Peyer's patch (tissue), 4 donors: ENCODE measurements around the gene GPAT2. TPM values are rescaled to one million over a fixed set of nuclear protein-coding genes. Genes with fewer than 3 reads are reported as not detected.
"Not testable (repeated sequence)": the region's sequence is repeated elsewhere in the genome, so short reads cannot be mapped to it uniquely, and the experiment has no call there.

Experiments used
- DNase-seq, 3 donors: peaks; one replicate each; pipeline ENCODE4 v3.0.0-alpha.2; 2017 to 2019
- H3K27ac ChIP-seq, 4 donors: fragments of 200-600 bp; sonication (generic); one replicate each; pipeline ENCODE4 v1.5.1; 2016 to 2019
- H3K27me3 ChIP-seq, 2 donors: fragments of 200-600 bp; sonication (generic); one replicate each; pipeline ENCODE4 v1.5.1; 2019
- H3K36me3 ChIP-seq, 3 donors: fragments of 200-600 bp; sonication (generic); one replicate each; pipeline ENCODE4 v1.5.1; 2016 to 2019
- H3K4me1 ChIP-seq, 4 donors: fragments of 200-600 bp; sonication (generic); one replicate each; pipeline ENCODE4 v1.5.1; 2016 to 2019
- H3K4me3 ChIP-seq, 4 donors: fragments of 200-600 bp; sonication (generic); 1 replicate in 3 of 4; 2 replicates in 1 of 4; pipeline ENCODE4 v1.5.1; 2016 to 2019; ENCODE audit warnings: mild to moderate bottlenecking in 1 of 4
- H3K9me3 ChIP-seq, 4 donors: fragments of 200-600 bp; sonication (generic); one replicate each; pipeline ENCODE4 v1.5.1; 2016 to 2019; ENCODE audit warnings: mild to moderate bottlenecking in 1 of 4
- POLR2A ChIP-seq, 2 donors: fragments of 450-650 bp; IDR thresholded peaks; one replicate each; pipeline ENCODE4 v1.5.1; 2017; ENCODE audit warnings: antibody characterized with exemption in 2 of 2, mild to moderate bottlenecking in 2 of 2, moderate library complexity in 2 of 2
- total RNA-seq, 4 donors: library from RNA; depleted of rRNA; stranded (reverse); fragments of >200 nt; gene quantifications; one replicate each; pipeline ENCODE4 v1.1.0, GENCODE V29; 2016
- TF ChIP-seq, protein P1 (sequence below), 6 experiments: fragments of 450-650 bp in 4 of 6; fragments of 200-600 bp in 2 of 6; sonication (generic) in 1 of 6; IDR thresholded peaks; one replicate each; pipeline ENCODE4 v1.5.1; 2017 to 2019; ENCODE audit warnings: antibody characterized with exemption in 6 of 6, mild to moderate bottlenecking in 3 of 6, moderate library complexity in 1 of 6

Gene GPAT2
- total RNA-seq, 4 donors from 2014 or later = 0.53 to 1.7 (median 1.2) TPM

DNA sequence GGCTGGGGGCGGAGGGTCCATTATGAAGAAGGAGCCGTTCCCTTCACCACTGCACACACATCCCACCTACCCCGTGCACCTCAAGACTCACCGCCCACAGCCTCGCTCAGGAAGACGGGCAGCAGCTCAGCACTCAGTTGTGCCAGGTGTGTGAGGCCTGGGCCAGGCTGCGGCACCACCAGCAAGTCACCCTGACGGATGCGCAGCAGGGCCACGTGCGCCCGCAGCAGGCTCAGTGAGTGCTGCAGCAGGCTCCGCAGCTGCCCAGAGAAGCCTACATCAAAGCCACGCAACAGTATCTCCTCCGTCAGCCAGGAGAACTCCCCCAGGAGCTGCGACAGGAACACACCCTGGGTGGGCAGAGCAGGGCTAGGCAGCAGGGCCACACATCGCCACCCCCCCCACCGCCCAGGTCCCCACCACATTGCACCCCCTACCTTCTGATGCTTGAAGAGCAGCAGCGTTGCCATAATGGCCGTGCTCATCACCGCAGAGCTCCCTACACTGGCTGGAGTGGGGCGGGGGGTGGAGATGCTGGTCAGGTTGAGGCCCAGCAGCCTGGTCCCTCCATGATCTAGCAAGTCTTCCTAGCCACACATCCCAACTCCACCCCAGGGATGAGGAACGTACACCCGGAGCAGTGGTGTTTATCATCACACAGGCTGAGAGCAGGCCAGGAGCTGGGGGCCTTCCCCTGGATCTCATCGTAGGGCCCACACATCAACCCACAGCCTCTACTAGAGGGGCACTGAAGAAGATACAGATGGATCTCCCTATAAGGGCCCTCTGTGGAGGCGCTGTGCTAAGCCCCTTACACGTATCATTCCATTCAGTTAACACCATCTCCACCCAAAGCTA is 10.2 kb downstream of the GPAT2 start:
- no peaks in the 10 kb centered on the region for H3K9me3 ChIP-seq
- H3K27me3 ChIP-seq = no peaks in the 10 kb centered on the region
- H3K4me3 ChIP-seq = no peak overlapping the region
- H3K27ac ChIP-seq = no peak overlapping the region
- no peaks in the 10 kb centered on the region for H3K4me1 ChIP-seq
- TF ChIP-seq POLR2A (IDR thresholded peaks at IDR 0.05) = no peak
- TF ChIP-seq, protein P1, sequence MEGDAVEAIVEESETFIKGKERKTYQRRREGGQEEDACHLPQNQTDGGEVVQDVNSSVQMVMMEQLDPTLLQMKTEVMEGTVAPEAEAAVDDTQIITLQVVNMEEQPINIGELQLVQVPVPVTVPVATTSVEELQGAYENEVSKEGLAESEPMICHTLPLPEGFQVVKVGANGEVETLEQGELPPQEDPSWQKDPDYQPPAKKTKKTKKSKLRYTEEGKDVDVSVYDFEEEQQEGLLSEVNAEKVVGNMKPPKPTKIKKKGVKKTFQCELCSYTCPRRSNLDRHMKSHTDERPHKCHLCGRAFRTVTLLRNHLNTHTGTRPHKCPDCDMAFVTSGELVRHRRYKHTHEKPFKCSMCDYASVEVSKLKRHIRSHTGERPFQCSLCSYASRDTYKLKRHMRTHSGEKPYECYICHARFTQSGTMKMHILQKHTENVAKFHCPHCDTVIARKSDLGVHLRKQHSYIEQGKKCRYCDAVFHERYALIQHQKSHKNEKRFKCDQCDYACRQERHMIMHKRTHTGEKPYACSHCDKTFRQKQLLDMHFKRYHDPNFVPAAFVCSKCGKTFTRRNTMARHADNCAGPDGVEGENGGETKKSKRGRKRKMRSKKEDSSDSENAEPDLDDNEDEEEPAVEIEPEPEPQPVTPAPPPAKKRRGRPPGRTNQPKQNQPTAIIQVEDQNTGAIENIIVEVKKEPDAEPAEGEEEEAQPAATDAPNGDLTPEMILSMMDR (IDR thresholded peaks at IDR 0.05) = no peak
- H3K36me3 ChIP-seq = no peaks in the 10 kb centered on the region
- DNase-seq = no peak

DNA sequence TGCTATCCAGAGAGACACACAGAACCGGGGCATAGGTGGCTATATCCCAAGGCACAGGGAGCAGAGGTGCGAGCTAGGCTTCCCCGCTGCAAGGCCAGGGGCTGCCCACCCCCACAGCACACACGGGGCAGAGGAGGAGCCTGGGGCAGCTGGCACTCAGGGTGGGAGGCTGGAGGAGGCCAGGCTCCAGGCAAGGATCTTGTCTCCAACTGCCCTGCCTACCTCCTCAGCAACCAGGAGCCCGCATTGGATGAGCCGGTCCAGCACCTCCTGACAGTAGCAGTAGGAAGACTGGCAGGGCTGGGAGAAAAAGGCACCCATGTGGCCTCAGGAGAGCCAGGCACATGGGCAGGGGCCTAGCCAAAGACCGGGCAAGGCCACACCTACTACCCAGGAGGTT is 11.0 kb downstream of the GPAT2 start:
- not testable (repeated sequence) for H3K27me3 ChIP-seq, H3K27ac ChIP-seq, H3K4me1 ChIP-seq, DNase-seq, H3K9me3 ChIP-seq, H3K36me3 ChIP-seq, H3K4me3 ChIP-seq

DNA sequence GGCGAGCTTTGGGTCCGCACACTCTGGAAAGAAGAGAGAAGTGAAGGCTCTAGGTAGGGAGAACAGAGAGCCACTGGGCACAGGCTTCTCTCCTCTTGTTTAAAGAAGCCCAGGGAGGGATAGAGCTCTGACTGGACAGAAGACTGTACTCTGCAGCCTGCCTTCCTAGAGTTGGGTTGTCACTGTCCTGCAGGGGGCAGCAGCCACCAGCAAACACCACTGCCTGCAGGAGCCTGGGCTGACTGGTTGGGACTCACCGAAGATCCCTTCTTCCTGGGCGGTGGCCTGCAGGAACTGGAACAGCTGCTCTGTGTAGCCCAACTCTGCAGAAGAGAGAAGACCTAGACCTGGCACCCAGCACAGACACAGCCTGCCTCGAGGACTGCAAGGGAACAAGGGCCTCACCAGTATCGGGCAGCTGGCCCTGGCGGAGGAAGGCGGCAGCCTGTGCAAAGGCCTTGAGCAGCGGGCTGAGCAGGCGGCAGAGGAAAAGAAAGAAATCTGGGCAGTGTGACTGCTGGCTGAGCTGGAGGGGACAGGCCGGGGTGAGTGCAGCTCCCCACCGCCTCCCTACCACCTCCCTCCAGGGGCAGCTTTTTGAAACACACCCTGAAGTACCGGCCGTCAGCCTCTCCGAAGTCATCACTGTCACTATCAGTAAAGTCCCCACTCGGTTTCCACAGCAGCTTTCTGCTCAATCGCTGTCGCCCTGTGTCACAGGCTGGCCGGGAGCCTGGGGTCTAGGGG is 11.8 kb downstream of the GPAT2 start:
- peak; percentile 73 to 92 (median 89) for DNase-seq
- H3K27me3 ChIP-seq, H3K27ac ChIP-seq, H3K4me1 ChIP-seq, H3K36me3 ChIP-seq, H3K4me3 ChIP-seq, H3K9me3 ChIP-seq: not testable (repeated sequence)
- TF ChIP-seq, protein P1 (IDR thresholded peaks at IDR 0.05) = peak; percentile 69 to 93 (median 86)

DNA sequence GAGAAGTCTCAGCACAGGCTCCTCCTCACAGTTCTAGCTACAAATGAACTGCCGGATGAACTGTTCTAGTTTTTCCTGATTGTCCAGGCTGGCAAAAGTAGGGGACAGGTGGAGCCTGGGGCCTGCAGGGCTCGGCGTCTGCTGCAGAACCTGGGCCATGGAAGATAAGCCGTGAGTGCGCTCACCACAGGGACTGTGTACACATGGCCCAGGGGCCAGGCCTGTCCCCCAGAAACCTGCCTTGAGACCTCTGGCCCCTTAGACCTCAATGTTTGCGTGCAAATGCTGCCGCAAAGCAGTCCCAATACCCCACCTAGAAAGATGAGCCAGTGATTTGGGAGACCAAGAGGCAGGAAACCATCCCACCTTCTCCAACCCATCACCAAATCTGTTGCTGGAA is 12.6 kb downstream of the GPAT2 start:
- not testable (repeated sequence) for H3K27ac ChIP-seq, H3K27me3 ChIP-seq, H3K4me1 ChIP-seq, DNase-seq, H3K36me3 ChIP-seq, H3K9me3 ChIP-seq, H3K4me3 ChIP-seq

DNA sequence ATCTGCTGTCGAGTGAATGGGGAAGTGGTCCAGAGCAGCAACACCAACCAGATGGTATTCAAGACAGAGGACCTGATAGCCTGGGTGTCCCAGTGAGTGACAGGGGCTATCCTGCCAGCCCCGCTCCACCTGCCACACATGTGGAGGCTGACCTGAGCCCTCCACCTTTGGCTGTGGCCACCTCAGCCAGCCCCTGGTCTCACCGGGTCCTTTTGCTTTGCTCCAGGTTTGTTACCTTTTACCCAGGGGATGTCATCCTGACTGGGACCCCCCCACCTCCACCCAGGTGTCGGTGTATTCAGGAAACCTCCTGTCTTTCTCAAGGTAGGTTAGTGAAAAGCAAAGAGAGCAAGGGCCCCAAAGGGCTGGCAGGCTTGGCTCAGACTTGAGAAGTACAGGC is 13.6 kb downstream of the GPAT2 start:
- DNase-seq, H3K27me3 ChIP-seq, H3K4me1 ChIP-seq, H3K4me3 ChIP-seq, H3K36me3 ChIP-seq, H3K9me3 ChIP-seq, H3K27ac ChIP-seq: not testable (repeated sequence)

DNA sequence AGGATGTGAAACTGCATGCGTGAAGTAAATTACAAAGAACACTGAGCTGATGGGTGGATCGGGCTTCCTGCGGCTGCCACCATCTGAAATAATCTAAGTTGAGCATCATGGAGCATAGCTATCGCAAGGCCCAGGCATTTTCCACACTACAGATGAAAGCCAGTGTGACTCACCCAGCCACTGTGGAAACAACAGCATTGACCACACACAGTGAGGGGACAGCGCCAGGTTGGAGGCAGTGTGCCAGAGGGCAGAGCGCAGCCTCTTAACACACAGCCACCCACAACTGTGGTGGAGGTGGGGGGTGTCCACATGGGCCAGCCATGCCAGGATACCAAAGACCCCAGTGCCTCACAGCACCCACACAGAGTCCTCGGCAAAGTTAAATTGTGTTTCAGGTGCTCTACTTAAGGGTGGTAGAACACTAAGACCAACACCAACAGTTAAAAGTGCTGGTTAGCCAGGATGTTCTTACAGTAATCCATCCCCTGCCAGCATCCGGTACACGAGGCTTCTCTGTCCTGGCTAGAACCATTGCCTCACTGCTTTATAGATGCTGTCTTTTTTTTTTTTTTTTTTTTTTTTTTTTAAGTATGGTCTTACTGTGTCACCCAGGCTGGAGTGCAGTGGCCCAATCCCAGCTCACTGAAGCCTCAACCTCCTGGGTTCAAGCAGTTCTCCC is 14.7 kb downstream of the GPAT2 start:
- not testable (repeated sequence) for H3K36me3 ChIP-seq, H3K9me3 ChIP-seq, H3K27ac ChIP-seq, H3K27me3 ChIP-seq, DNase-seq, H3K4me3 ChIP-seq, H3K4me1 ChIP-seq

DNA sequence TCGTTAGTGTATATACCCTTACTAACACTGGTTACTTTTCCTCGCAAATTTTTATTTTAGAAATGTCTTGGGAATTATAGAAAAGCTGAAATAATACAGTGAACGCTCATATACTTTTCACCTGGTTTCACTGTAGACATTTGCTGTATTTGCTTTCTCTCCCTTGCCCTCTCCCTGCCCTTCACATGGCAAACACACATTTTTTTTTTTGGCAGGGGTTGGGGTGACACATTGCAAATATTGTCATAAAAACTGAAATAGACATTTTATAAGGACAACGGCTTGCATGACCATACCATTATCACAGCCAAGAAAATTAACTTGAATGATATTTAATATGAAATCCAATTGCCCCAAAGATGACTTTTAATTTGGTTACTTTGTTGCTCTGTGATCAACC is 18.4 kb downstream of the GPAT2 start:
- H3K9me3 ChIP-seq, H3K27ac ChIP-seq, H3K4me1 ChIP-seq, H3K4me3 ChIP-seq, H3K27me3 ChIP-seq, H3K36me3 ChIP-seq, DNase-seq: not testable (repeated sequence)

DNA sequence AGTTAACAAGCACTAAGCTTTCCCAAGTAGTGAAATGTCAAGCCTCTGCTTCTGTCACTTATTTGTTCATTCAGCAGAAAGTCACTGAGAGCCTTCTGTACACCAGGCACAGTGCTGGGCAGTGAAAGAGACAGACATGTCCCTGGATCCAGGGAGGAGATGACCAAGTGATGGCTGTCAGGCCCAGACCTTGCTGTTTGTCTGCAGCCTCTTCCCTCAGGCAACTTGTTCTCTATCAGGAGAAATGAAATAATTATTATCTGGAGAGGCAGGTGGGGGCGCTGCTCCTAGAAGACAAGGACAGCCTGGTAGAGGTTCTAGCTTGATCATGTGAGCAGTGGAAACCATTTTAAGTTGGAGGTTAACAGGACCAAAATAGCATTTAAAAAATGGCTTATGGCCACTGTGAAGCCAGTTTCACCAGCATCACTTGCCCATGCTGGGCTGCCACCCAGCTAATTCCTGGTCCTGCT is 21.9 kb downstream of the GPAT2 start:
- not testable (repeated sequence) for DNase-seq, H3K4me1 ChIP-seq, H3K9me3 ChIP-seq, H3K27ac ChIP-seq, H3K27me3 ChIP-seq, H3K36me3 ChIP-seq, H3K4me3 ChIP-seq

DNA sequence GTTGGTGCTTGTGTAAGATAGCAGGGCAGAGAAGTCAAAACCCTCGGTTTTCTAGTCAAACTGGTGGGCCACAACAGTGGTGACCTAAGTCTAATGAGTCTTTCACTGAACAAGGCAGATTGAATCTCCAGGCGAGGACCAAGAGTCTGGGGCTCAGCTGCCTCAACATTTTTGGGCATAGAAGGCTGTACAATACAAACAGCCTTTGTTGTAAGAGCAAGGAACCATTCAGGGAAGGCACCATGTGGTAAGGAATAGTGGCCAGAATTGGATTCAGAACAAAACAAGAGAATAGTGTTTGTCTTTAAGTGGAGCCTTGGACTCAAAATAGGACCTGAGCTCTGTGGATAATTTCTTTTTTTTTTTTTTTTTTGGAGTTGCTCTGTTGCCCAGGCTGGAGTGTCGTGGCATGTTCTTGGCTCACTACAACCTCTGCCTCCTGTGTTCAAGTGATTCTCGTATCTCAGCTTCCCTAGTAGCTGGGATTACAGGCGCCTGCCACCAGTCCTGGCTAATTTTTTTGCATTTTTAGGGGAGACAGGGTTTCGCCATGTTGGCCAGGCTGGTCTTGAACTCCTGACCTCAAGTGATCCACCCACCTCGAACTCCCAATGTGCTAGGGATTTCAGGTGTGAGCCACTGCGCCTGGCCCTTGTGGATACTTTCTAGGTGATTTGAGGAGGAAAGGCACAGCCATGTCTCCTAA is 22.5 kb downstream of the GPAT2 start:
- H3K27ac ChIP-seq, H3K4me3 ChIP-seq, H3K9me3 ChIP-seq, H3K27me3 ChIP-seq, H3K36me3 ChIP-seq, DNase-seq, H3K4me1 ChIP-seq: not testable (repeated sequence)
